Keratinocyte (primary cell): Measurements from ENCODE around the gene CACNA1C. TPM values are rescaled to one million over a fixed set of nuclear protein-coding genes. Genes with fewer than 3 reads are reported as not detected.

Experiments
- DNase-seq: peaks from one replicate; pipeline ENCODE4 v3.0.0-alpha.2; 2011; ENCODE audit warnings: low read depth, missing footprints, low spot score
- FAIRE-seq: peaks from 2 replicates; lab custom pipeline; 2011; peaks lifted over from hg19 to GRCh38; lab: Jason Lieb, UNC
- H2AFZ ChIP-seq: 2 replicates; pipeline ENCODE4 v1.6.0; 2012; ENCODE audit warnings: low read length, control low read depth, inconsistent platforms; ENCODE audit not compliant: control insufficient read depth
- H3K27ac ChIP-seq: 2 replicates; pipeline ENCODE4 v1.5.1; 2011; ENCODE audit warnings: low read length; ENCODE audit not compliant: control insufficient read depth, insufficient read depth
- H3K27me3 ChIP-seq: 3 replicates; pipeline ENCODE4 v1.6.0; 2011; ENCODE audit warnings: low read length; ENCODE audit not compliant: control insufficient read depth, insufficient read depth; ENCODE audit errors: extremely low read depth
- H3K36me3 ChIP-seq, 2 experiments: 2 replicates in 1 of 2; 3 replicates in 1 of 2; pipeline ENCODE4 v1.5.1; 2011; ENCODE audit warnings: low read length in 2 of 2, mild to moderate bottlenecking in 1 of 2; ENCODE audit not compliant: control insufficient read depth in 2 of 2, insufficient read depth in 2 of 2; ENCODE audit errors: extremely low read depth in 1 of 2
- H3K4me1 ChIP-seq: 3 replicates; pipeline ENCODE4 v1.5.1; 2011; ENCODE audit warnings: low read length; ENCODE audit not compliant: control insufficient read depth, insufficient read depth; ENCODE audit errors: extremely low read depth
- H3K4me2 ChIP-seq: 3 replicates; pipeline ENCODE4 v1.6.0; 2011; ENCODE audit warnings: low read depth, low read length; ENCODE audit not compliant: control insufficient read depth, insufficient read depth; ENCODE audit errors: extremely low read depth
- H3K4me3 ChIP-seq, 3 experiments: fragments of 200-600 bp in 1 of 3; sonication (generic) in 1 of 3; 2 replicates in 2 of 3; 3 replicates in 1 of 3; pipeline ENCODE4 v1.5.1; 2011 to 2016; ENCODE audit warnings: low read length in 3 of 3, mild to moderate bottlenecking in 3 of 3, control low read depth in 2 of 3, inconsistent platforms in 1 of 3, low read depth in 1 of 3, mixed read lengths in 1 of 3, mixed run types in 1 of 3, moderate library complexity in 1 of 3; ENCODE audit not compliant: control insufficient read depth in 2 of 3, insufficient read depth in 2 of 3; ENCODE audit errors: extremely low read depth in 1 of 3
- H3K79me2 ChIP-seq: 2 replicates; pipeline ENCODE4 v1.6.0; 2012; ENCODE audit warnings: low read length; ENCODE audit not compliant: control insufficient read depth, insufficient read depth
- H3K9ac ChIP-seq: 3 replicates; pipeline ENCODE4 v1.6.0; 2011; ENCODE audit warnings: low read length; ENCODE audit not compliant: control insufficient read depth, insufficient read depth; ENCODE audit errors: extremely low read depth
- H3K9me1 ChIP-seq: 3 replicates; pipeline ENCODE4 v1.6.0; 2011; ENCODE audit warnings: low read length; ENCODE audit not compliant: control insufficient read depth, insufficient read depth; ENCODE audit errors: extremely low read depth
- H3K9me3 ChIP-seq: 2 replicates; pipeline ENCODE4 v1.5.1; 2012; ENCODE audit warnings: low read depth, low read length; ENCODE audit not compliant: control insufficient read depth
- H4K20me1 ChIP-seq: 3 replicates; pipeline ENCODE4 v1.6.0; 2011; ENCODE audit warnings: low read length; ENCODE audit not compliant: control insufficient read depth, insufficient read depth; ENCODE audit errors: extremely low read depth
- EZH2 ChIP-seq: IDR thresholded peaks from one replicate; pipeline ENCODE4 v1.6.1; 2012; ENCODE audit warnings: inconsistent platforms, mild to moderate bottlenecking, low read length, moderate library complexity
- dilution Hi-C: fragments of 300-500 bp; cut with MboI; formaldehyde crosslinking; loops from one replicate; pipeline ENCODE4 v1.7.0; 2020; ENCODE audit warnings: low sequenced_read_pairs; ENCODE audit not compliant: extremely low pct_ligation_motif_present
- polyA plus RNA-seq, 5 experiments: library from polyadenylated mRNA; depleted of rRNA in 3 of 5; stranded (reverse) in 3 of 5; stranded (forward) in 1 of 5; unstranded in 1 of 5; fragments of >200 nt; gene quantifications; 1 replicate in 1 of 5; 2 replicates in 3 of 5; 3 replicates in 1 of 5; pipeline versions ENCODE4 v1.2.1 to v1.2.3, GENCODE V29; 2011 to 2012; ENCODE audit warnings: missing spikeins in 2 of 5, low read depth in 1 of 5, low replicate concordance in 1 of 5
- TF ChIP-seq, protein P1 (sequence below), 3 experiments: IDR thresholded peaks in 1 of 3; conservative IDR thresholded peaks in 1 of 3; optimal IDR thresholded peaks in 1 of 3; 2 replicates in 2 of 3; 3 replicates in 1 of 3; pipeline versions ENCODE3 to v1.5.1; 2011; ENCODE audit warnings: low read length in 3 of 3, mild to moderate bottlenecking in 3 of 3, moderate library complexity in 2 of 3, control low read depth in 1 of 3, inconsistent platforms in 1 of 3; ENCODE audit not compliant: insufficient read depth in 2 of 3; ENCODE audit errors: extremely low read depth in 1 of 3

The CACNA1C gene
- polyA plus RNA-seq, 1 donor (not counting 4 experiments of a cell fraction or from before 2014, with no cell fraction given) = not detected

DNA sequence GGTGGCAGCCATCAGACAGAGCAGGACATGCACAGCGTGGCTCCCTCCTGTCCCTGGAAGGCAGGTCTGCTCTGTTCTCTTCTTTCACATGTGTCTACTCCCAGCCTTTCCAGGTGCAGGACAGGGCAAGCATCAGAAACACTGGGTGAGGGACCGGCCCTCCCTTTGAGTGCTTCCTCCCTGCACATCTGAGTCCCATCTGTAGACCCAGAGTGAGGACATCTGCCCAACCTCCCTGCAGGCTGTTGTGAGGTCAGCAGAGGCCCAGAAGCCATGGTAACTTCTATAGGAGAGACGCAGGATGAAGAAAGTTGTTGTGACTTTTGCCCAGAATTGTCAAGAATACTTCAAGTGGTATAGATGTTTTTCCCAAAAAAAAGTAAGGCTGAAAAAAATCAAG is 282.7 kb downstream of the CACNA1C start:
- TF ChIP-seq EZH2 = no peak
- TF ChIP-seq, protein P1, sequence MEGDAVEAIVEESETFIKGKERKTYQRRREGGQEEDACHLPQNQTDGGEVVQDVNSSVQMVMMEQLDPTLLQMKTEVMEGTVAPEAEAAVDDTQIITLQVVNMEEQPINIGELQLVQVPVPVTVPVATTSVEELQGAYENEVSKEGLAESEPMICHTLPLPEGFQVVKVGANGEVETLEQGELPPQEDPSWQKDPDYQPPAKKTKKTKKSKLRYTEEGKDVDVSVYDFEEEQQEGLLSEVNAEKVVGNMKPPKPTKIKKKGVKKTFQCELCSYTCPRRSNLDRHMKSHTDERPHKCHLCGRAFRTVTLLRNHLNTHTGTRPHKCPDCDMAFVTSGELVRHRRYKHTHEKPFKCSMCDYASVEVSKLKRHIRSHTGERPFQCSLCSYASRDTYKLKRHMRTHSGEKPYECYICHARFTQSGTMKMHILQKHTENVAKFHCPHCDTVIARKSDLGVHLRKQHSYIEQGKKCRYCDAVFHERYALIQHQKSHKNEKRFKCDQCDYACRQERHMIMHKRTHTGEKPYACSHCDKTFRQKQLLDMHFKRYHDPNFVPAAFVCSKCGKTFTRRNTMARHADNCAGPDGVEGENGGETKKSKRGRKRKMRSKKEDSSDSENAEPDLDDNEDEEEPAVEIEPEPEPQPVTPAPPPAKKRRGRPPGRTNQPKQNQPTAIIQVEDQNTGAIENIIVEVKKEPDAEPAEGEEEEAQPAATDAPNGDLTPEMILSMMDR (optimal IDR thresholded peaks at IDR 0.05 in 1 of 3, IDR thresholded peaks at IDR 0.05 in 1 of 3, conservative IDR thresholded peaks at IDR 0.05 in 1 of 3; ENCODE audit: extremely low read depth in 1 of 3, insufficient read depth in 2 of 3, low read length in 3 of 3) = no peak

DNA sequence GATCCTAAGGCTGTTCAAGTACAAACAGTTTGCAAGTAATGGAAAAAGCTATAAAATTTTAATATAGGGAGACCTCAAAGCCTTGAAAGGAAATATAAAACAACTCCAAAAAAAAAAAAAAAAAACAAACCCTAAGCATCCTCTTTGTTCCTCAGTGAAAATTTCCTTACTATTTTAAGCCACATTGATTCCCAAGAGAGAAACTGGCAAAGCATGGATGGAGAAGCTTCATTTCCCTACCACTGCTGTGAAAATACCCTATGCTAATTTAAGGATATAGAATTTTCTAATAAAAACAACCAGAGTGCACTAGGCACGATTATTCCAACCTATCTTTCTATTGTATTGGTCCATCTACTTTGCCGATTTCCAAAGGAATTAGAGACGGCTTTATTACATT is 283.1 kb downstream of the CACNA1C start:
- Histone ChIP-seq H3K4me3 (no peak overlapping the region), H4K20me1 (no peaks in the 10 kb centered on the region), H3K9ac (no peak overlapping the region), H3K9me1 (no peaks in the 10 kb centered on the region), H3K79me2 (no peaks in the 10 kb centered on the region), H3K9me3 (no peaks in the 10 kb centered on the region), H3K27me3 (no peaks in the 10 kb centered on the region), H3K27ac (no peak overlapping the region), H3K36me3 (no peaks in the 10 kb centered on the region), H3K4me2 (no peak overlapping the region), H3K4me1 (peaks cover 8% of the 10 kb centered on the region), H2AFZ (no peak overlapping the region)
- no peak for TF ChIP-seq EZH2
- TF ChIP-seq, protein P1 (optimal IDR thresholded peaks at IDR 0.05 in 1 of 3, IDR thresholded peaks at IDR 0.05 in 1 of 3, conservative IDR thresholded peaks at IDR 0.05 in 1 of 3; ENCODE audit: extremely low read depth in 1 of 3, insufficient read depth in 2 of 3, low read length in 3 of 3) = no peak
- FAIRE-seq = no peak
- dilution Hi-C loops = no loop called here
- no peak for DNase-seq

More for the DNA sequence above, 282.7 kb downstream of the CACNA1C start:
- dilution Hi-C loops = no loop called here
- Histone ChIP-seq H3K9ac (no peak overlapping the region), H3K27me3 (no peaks in the 10 kb centered on the region), H3K36me3 (no peaks in the 10 kb centered on the region), H3K4me3 (no peak overlapping the region), H3K9me1 (no peaks in the 10 kb centered on the region), H3K4me2 (no peak overlapping the region), H3K9me3 (no peaks in the 10 kb centered on the region), H3K27ac (no peak overlapping the region), H3K4me1 (peaks cover 8% of the 10 kb centered on the region), H2AFZ (no peak overlapping the region), H3K79me2 (no peaks in the 10 kb centered on the region), H4K20me1 (no peaks in the 10 kb centered on the region)
- no peak for DNase-seq
- no peak for FAIRE-seq
